ENCODE data around the gene TNPO3. TPM values are rescaled to one million over a fixed set of nuclear protein-coding genes. Genes with fewer than 3 reads are reported as not detected.
"Not testable (repeated sequence)": the region's sequence is repeated elsewhere in the genome, so short reads cannot be mapped to it uniquely, and the experiment has no call there.

TNPO3 gene
- total RNA-seq, 1 donor from 2014 or later: 48.3 TPM

DNA sequence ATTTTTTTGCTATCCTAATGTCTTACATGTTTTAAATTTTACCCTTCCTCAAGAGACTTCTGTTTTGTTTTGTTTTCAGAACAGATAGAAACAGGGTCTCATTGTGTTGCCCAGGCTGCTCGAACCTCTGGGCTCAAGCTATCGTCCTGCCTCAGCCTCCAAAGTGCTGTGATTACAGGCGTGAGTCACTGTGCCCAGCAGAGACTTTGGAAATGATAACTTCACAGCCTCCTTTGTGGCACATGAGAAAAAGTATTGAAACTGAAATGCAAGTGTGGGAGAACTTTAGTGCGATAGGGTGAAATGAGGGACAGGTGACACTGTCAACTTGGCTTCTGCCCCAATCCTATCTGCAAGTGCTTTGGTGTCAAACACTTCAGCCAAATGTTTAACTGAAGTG is 95.6 kb downstream of the TNPO3 start:
- DNase-seq: no peak

GRCh38 chr7:128955981-128956380 is 98.9 kb downstream of the TNPO3 start:
- DNase-seq: no peak

- no peak for DNase-seq
These were observed 99.8 kb downstream of the TNPO3 start for GRCh38 chr7:128954830-128955802.

GRCh38 chr7:128954150-128954549 is 100.8 kb downstream of the TNPO3 start:
- DNase-seq: no peak

DNA sequence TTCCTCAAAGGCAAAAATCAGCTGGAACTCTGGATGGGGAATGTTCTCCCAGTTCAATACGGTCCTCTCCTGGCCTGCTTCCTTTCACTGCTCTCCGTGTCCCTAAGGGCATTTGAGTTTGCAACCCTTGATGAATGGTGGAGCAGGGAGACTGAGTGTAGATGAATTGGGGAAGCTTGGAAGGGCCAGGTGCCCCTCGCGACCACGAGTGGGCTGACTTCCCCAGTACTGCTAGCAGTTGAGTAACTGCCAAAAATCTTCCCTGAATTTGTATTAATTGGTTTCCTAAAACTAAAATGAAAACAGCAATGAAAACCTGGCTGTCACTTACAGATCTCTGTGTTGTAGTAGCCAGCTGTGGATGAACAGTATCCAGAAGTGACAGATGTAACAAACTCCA is 103.6 kb downstream of the TNPO3 start:
- DNase-seq: no peak

- no peak for DNase-seq
These were observed 105.7 kb downstream of the TNPO3 start for GRCh38 chr7:128948976-128949760.

- DNase-seq: no peak
These were observed 106.5 kb downstream of the TNPO3 start for GRCh38 chr7:128948312-128948973.

DNA sequence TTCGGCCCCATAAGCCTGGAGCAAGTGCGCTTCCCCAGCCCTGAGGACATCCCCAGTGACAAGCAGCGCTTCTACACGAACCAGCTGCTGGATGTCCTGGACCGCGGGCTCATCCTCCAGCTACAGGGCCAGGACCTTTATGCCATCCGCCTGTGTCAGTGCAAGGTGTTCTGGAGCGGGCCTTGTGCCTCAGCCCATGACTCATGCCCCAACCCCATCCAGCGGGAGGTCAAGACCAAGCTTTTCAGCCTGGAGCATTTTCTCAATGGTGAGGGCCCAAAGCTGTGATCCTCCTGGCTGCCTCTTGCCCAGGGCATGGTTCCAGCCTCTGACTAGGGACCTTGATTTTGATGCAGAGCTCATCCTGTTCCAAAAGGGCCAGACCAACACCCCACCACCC is 107.1 kb downstream of the TNPO3 start:
- DNase-seq: no peak

- no peak for DNase-seq
These were observed 107.7 kb downstream of the TNPO3 start for GRCh38 chr7:128946936-128947830.

GRCh38 chr7:128945668-128946366 is 109.1 kb downstream of the TNPO3 start:
- DNase-seq: no peak

- no peak for DNase-seq
These were observed 110.2 kb downstream of the TNPO3 start for GRCh38 chr7:128944487-128945236.

DNA sequence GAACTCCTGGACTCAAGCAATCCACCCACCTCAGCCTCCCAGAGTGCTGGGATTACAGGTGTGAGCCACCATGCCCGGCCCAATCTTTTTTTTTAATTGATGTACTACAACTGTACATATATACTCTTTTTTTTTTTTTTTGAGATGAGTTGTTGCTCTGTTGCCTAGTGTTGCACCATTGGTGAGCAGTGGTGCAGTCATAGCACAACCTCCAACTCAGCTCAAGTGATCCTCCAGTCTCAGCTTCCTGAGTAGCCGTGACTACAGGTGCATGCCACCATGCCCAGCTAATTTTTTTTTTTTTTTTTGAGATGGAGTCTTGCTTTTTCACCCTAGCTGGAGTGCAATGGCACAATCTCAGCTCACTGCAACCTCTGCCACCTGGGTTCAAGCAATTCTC is 111.7 kb downstream of the TNPO3 start:
- DNase-seq: not testable (repeated sequence)

DNA sequence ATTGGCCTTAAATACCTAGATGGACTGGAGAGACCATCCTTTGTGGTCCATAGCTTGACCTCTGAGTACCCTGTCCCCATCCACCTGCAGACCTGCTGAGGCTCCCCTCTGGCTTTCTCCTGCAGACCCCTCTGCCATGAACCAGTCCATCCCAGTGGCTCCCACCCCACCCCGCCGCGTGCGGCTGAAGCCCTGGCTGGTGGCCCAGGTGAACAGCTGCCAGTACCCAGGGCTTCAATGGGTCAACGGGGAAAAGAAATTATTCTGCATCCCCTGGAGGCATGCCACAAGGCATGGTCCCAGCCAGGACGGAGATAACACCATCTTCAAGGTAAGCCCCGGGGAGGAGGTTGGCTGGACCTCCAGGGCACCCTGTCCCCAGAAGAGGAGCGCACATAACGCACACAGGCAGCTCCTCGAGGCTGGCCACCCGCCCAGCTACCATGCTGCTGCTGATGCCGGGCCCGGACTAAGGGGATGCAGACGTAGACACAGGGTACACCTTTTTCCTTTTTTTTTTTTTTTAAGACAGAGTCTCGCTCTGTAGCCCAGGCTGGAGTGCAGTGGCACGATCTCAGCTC is 112.9 kb downstream of the TNPO3 start:
- no peak for DNase-seq

GRCh38 chr7:128941323-128941890 is 113.5 kb downstream of the TNPO3 start:
- no peak for DNase-seq

- DNase-seq: no peak
These were observed 114.2 kb downstream of the TNPO3 start for GRCh38 chr7:128940494-128941322.

GRCh38 chr7:128939861-128940410 is 115.0 kb downstream of the TNPO3 start:
- DNase-seq: no peak

- no peak for DNase-seq
These were observed 115.6 kb downstream of the TNPO3 start for GRCh38 chr7:128939075-128939860.

Data from tongue (tissue), 2 donors.